Measurements from ENCODE around the gene PPIL1. TPM values are rescaled to one million over a fixed set of nuclear protein-coding genes. Genes with fewer than 3 reads are reported as not detected.

The PPIL1 gene
- total and polyA plus RNA-seq, 2 of the 13 experiments (the other 11 are each of a cell fraction or from before 2014, with no cell fraction given): 74.2 to 144 TPM

DNA sequence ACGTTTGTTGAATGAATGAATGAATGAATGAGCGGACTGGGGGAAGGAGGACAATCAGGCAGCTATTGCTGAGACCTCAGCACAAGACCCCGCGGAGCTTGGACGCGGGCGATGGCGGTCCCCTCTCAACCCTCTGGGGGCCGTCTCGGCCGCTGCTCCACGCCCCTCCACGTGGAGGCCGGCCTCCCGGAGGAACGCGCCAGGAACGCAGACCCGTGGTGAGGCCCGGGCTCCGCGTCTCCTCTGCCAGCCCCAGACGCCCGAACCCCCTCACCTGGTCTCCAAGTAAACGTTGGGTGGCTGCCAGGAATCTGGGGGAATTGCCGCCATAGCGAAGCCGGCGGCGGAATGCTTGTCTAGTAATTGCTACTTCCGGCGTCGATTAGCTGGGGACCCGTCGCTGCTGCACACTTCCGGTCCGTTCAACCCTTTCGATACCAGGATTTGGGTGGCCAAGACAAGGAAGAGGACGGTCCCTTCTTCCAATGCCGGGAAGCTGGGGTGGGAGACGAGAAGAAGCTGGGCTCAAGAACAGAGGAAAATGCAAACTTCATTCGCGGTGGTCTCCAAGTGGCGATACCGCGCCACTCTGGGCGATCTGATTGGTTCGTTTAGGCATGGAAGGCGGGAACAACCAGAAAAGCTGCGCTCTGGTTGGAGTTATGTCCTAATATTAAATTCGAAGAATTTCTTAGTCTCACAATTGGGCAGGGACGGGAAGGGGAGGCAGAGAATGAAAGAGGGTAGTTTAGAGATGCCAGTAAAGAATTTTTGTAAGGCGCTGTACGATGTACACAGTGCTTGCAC is at the start of gene PPIL1 (continued):
- peak; percentile 92 for TF ChIP-seq REPIN1 (CRISPR knock-in tag; IDR thresholded peaks at IDR 0.05; ENCODE audit: borderline replicate concordance, low read depth)
- TF ChIP-seq ZNF766 (CRISPR knock-in tag; IDR thresholded peaks at IDR 0.05; ENCODE audit: borderline replicate concordance): peak; percentile 80
- TF ChIP-seq, protein P1, sequence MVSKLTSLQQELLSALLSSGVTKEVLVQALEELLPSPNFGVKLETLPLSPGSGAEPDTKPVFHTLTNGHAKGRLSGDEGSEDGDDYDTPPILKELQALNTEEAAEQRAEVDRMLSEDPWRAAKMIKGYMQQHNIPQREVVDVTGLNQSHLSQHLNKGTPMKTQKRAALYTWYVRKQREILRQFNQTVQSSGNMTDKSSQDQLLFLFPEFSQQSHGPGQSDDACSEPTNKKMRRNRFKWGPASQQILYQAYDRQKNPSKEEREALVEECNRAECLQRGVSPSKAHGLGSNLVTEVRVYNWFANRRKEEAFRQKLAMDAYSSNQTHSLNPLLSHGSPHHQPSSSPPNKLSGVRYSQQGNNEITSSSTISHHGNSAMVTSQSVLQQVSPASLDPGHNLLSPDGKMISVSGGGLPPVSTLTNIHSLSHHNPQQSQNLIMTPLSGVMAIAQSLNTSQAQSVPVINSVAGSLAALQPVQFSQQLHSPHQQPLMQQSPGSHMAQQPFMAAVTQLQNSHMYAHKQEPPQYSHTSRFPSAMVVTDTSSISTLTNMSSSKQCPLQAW (CRISPR knock-in tag; IDR thresholded peaks at IDR 0.05): peak; percentile 97
- TF ChIP-seq ZBTB42 (CRISPR knock-in tag; IDR thresholded peaks at IDR 0.05): 0 out of 2 replicates have a peak, but pooled peaks have one; percentile 68
- TF ChIP-seq ZNF446 (CRISPR knock-in tag; IDR thresholded peaks at IDR 0.05): 0 out of 2 replicates have a peak, but pooled peaks have one; percentile 24
- TF ChIP-seq, protein P2, sequence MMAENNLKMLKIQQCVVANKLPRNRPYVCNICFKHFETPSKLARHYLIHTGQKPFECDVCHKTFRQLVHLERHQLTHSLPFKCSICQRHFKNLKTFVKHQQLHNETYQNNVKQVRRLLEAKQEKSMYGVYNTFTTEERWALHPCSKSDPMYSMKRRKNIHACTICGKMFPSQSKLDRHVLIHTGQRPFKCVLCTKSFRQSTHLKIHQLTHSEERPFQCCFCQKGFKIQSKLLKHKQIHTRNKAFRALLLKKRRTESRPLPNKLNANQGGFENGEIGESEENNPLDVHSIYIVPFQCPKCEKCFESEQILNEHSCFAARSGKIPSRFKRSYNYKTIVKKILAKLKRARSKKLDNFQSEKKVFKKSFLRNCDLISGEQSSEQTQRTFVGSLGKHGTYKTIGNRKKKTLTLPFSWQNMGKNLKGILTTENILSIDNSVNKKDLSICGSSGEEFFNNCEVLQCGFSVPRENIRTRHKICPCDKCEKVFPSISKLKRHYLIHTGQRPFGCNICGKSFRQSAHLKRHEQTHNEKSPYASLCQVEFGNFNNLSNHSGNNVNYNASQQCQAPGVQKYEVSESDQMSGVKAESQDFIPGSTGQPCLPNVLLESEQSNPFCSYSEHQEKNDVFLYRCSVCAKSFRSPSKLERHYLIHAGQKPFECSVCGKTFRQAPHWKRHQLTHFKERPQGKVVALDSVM (CRISPR knock-in tag; IDR thresholded peaks at IDR 0.05): peak; percentile 95
- no peak for TF ChIP-seq SP1 (IDR thresholded peaks at IDR 0.05)
- TF ChIP-seq SP1 (CRISPR knock-in tag; IDR thresholded peaks at IDR 0.05): peak; percentile 80
- TF ChIP-seq ZNF781 (CRISPR knock-in tag; IDR thresholded peaks at IDR 0.05; ENCODE audit: borderline replicate concordance, not compliant biosample characterization): peak; percentile 91
- peak; percentile 84 for TF ChIP-seq SIN3B (IDR thresholded peaks at IDR 0.05; ENCODE audit: low read length)
- TF ChIP-seq ZXDC (CRISPR knock-in tag; IDR thresholded peaks at IDR 0.05): peak; percentile 79; the same call in 1 of the 2 replicates
- TF ChIP-seq HDAC6 (IDR thresholded peaks at IDR 0.05; ENCODE audit: low read depth, low read length): no peak
- no peak; the same call in 1 of the 2 replicates for TF ChIP-seq JUND (CRISPR knock-in tag; IDR thresholded peaks at IDR 0.05)
- no peak for TF ChIP-seq ZNF740 (CRISPR knock-in tag; IDR thresholded peaks at IDR 0.05)
- TF ChIP-seq, protein P3, sequence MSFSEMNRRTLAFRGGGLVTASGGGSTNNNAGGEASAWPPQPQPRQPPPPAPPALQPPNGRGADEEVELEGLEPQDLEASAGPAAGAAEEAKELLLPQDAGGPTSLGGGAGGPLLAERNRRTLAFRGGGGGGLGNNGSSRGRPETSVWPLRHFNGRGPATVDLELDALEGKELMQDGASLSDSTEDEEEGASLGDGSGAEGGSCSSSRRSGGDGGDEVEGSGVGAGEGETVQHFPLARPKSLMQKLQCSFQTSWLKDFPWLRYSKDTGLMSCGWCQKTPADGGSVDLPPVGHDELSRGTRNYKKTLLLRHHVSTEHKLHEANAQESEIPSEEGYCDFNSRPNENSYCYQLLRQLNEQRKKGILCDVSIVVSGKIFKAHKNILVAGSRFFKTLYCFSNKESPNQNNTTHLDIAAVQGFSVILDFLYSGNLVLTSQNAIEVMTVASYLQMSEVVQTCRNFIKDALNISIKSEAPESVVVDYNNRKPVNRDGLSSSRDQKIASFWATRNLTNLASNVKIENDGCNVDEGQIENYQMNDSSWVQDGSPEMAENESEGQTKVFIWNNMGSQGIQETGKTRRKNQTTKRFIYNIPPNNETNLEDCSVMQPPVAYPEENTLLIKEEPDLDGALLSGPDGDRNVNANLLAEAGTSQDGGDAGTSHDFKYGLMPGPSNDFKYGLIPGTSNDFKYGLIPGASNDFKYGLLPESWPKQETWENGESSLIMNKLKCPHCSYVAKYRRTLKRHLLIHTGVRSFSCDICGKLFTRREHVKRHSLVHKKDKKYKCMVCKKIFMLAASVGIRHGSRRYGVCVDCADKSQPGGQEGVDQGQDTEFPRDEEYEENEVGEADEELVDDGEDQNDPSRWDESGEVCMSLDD (CRISPR knock-in tag; IDR thresholded peaks at IDR 0.05; ENCODE audit: borderline replicate concordance): no peak
- TF ChIP-seq, protein P4, sequence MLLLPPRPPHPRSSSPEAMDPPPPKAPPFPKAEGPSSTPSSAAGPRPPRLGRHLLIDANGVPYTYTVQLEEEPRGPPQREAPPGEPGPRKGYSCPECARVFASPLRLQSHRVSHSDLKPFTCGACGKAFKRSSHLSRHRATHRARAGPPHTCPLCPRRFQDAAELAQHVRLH (CRISPR knock-in tag; IDR thresholded peaks at IDR 0.05; ENCODE audit: borderline replicate concordance, low read depth): peak; percentile 96
- no peak; the same call in 1 of the 2 replicates for TF ChIP-seq ZNF615 (CRISPR knock-in tag; IDR thresholded peaks at IDR 0.05; ENCODE audit: borderline replicate concordance)
- peak; percentile 90 for TF ChIP-seq RFXAP (CRISPR knock-in tag; IDR thresholded peaks at IDR 0.05; ENCODE audit: borderline replicate concordance)

Measured in HepG2 (cell line).